GM21529 (cell line): Measurements from ENCODE around the gene CLTB.

Source experiments
- ATAC-seq: cut with Tn5 transposase; IDR thresholded peaks from one replicate; pipeline ENCODE4 v1.9.1; 2021; ENCODE audit not compliant: unreplicated experiment

The CLTB gene

DNA sequence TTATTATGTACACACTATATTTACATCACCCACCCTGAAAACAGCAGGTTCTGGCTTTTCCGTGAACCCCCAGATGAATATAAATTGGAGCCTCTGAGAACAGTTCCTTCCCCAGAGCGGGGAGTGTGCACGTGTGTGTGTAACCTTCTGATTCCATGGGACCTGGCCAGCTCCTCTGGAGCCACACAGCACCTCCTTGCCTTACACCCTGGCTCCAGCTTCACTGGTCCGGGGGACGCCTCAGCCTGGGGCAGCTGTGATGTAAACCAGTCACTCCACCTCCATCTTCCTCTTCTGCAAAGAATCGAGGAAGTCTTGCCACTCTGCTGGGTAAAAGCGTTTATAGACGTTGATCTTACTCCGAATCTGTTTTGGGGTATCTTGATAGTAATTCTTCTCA is 32.4 kb downstream of the CLTB start:
- no peak for ATAC-seq

DNA sequence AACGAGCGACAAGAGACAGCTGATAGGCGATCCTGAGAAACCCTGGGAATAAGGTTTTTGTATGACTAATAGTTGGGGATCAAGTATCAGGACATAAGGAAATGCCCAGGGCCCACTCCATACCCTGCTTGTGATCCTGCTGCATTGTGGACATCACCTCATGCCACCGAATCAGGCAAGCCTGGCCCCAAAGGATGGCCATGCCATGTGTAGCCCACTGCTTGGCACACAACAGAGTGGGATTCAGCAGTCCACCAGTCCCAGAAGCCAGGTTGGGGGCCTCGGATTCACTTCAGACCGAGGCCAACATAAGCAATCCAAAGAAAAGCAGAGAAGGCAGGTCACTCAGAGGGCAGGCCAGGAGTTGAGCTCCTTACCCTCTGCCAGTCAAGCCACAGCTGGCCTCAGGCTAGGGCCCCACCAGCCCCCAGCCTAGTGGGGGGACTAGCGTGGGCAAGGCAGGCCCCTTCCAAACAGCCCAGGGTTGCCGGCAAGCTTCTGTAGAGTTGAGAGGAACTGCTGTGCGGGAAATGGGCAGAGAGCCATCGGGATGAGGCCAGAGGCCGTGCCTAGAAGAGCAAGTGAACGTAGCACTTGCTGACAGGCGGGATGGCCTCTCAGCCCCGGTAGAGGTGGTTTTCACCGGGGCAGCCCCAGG is 33.0 kb downstream of the CLTB start:
- no peak for ATAC-seq

DNA sequence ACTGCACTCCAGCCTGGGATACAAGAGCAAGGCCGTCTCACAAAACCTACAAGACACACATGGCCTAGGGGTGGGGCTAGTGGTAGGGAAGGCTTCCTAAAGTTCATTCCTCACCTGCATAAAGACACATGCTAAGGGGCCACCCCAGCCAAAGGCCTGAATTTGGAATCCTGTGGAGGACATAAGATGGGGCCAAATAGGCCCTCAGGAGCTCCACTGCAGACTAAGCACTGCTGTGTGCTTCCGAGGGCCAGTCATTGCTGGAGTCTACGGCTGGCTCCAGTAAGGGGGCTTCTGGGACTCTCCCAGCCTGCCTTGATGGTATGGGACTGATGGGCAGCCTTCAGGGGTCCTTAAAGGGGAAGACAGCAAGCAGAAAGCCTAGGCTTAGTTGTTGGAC is 33.6 kb downstream of the CLTB start:
- no peak for ATAC-seq

DNA sequence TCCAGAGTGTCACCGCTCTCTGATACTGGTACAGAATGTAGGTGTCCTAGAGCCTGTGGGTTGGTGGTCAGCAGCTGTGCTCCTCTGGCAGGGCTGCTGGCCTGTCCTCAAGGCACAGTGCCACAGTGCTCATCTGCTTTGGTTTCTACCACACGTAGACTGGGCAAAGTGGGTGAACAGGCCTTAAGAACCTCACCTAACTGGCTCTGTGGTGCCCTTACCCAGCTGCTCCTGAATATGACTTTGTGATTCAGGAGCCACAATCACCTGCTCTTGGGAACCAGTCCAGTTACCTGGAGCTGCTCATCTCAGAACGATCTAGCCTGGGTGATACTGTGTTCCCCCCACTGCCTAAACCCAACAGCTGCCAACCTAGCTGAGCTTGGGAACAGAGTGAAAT is 34.4 kb downstream of the CLTB start:
- ATAC-seq, result no peak

DNA sequence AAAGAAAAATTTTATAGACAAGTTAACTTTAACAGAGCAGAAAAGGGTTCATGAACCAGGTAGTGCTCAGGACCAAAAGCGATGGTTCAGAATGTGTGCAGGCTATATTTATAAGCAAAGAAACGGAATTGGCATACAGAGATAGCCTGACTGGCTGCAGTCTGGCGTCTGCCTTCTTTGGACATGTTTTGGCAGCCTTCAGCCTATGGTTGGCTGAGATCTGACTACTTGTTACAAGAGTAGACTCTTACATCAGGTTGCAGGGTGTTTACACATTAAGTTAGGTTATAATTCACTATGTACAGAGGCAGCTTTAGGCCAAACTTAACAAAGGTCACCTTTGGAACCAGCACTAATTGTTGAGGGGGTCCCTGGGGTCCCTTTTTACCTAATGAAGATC is 34.9 kb downstream of the CLTB start:
- no peak for ATAC-seq

DNA sequence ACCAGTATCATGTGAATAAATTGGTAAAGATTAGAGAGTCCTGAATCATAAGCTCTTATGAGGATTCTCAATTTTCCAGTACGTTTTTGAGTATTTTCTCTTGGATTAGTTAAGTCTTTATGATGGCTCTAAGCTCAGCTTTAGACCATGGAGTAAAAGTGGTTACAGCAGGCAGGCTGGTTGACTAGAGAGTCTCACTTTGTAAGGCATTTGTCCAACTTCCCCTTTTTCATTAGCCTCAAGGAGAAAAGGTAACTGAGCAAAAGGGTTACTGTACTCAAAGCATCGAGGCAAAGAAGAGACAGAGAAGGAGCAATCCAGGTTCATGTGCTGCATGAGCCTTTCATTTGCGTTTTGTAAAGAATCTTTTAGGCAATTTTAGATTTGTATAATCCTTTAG is 36.5 kb downstream of the CLTB start:
- ATAC-seq, result no peak

DNA sequence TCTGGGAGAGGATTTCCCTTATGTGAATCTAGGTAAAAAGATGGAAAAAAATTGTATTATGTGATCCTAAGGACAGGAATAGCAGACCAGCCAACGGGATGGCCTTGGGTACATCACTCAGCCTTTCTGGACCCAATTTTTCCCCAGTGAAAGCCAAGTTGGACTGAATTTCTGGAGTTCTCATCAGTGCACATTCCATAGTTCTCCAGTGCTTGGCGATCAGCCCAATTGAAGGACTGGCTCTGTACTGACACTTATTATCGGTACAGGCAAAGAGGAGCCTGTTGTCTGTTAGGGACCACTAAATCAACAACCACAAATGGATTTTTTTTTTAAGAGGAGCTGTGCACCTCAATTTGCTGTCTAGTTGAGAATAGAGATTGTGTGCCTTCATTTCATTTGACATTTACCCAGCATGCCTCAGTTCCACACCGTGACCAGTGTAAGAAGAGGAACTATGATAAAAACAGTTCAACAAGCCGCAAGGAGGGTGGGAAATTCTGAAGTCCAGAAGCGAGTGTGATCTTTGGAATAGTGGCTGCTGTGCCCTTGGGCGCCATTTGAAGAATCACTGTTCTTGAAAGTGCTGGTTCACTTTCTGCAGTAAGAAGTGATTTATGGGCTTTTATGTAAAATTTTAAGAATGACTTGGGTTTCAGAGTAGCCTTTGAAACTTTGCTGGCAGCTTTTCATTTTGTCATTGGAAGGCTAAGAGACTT is 43.1 kb downstream of the CLTB start:
- no peak for ATAC-seq

DNA sequence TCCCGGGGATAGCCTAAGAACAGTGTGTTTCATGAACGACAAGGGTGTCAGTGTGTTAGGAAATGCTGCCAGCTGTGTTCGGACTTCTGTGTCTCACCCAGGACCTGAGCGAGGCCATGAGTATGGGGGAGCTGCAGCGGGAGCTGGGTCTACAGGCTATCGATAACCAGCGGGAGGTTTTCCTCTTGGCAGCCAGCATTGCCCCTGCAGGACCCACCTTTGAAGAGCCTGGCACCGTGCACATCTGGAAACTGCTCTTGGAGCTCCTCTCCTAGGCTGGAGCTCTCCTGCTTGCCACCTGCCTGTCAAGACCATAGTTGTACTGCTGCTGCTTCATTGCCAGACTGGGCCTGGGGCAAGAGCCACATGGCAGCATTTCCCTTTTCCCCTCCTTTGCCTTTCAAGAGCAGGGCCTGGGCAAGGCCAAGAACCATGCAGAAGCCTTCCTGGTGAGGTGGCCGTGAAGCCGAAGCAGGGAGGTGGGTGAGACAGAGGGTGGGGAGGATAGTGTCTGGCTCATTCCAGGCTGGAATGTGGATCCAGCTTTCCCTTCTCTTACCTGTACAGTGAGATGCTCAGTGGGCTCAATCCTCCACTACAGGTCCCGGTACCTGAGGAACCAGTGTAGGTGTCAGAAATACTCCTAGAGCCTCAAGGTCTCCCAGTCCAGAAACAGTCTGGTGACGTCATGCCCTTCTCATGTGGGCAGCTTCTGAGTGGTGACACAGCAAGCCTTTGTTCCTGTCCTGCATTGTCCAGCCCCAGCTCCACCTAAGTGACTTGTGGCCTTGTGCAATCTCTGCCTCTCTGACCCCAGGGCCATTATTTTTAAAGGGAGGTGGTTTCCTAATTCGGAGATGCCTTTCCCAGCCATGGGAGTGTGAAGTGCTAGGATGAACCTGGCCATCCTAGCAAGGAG is 44.5 kb downstream of the CLTB start:
- no peak for ATAC-seq

DNA sequence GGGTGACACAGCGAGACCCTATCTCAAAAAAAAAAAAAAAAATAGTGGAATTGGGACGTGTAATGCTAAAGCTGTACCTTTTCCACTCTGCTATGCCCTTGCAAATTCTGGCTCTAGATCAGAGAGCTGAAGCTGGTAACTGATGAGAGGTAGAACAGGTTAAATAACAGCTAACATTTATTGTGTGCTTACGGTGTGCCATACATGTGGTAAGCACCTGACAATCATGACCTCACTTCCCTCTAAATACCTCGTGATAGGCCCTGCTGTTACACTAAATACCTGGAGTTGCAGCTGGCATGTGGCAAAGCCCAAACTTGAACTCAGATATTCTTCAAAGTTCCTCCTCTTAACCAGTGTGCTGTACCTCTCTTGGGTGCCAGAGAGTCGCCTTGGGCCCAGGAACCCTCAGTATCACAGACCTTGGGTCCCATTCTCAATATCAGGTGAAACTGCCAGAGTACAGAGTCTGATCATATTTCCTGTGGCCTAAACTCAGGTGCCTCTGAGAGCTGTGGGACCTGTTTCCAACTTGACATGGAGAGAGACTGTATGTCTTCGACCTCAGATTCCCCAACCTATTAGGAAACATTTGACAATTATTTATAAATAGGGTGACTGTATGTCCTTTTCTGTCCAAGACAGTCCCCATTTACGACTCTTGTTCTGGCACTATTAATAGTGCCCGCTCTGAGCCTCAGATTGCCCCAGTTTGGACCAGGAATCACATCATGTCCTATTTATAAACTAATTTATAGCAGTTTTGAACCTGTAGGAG is 46.2 kb downstream of the CLTB start:
- ATAC-seq, result no peak

DNA sequence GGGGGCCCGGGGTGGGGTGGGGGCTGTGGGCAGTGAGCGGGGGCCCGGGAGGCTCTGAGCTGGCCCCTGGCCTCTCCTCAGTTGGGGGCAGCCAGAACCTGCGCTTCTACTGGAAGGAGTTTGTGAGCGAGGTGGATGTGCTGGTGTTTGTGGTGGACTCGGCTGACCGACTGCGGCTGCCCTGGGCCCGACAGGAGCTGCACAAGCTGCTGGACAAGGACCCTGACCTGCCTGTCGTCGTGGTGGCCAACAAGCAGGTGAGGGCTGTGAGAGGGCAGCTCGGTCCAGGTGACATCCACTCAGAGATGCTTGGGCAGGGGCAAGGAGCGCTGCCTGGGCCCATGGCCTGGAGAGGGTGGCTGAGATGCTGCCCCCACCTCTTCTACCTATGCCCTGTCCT is 47.6 kb downstream of the CLTB start:
- no peak for ATAC-seq

DNA sequence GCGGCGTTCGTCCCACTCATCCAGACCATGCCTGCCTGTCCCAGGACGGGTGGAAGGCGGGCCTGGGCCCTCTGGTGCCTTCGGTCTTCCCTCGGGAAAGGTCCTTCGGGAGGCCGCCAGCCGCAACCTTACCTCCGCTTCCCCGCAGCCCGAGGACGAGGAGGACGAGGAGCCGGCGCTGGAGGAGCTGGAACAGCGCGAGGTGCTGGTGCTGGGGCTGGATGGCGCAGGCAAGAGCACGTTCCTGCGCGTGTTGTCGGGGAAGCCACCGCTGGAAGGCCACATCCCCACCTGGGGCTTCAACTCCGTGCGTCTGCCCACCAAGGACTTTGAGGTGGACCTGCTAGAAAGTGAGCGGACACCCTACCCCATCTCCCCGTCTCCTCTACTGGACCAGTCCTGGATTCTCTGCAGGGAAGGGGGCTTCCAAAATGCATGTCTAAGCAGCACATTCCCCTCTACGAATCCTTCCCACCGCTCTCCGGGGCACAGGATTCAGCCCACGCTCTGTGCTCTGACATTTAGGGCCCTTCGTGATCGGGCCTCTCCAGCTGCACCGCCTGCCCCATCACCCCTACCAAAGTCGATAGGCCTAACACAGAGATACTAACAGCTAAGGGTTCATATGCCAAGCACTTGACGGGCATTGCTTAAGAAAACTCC is 50.0 kb downstream of the CLTB start:
- ATAC-seq, result no peak

DNA sequence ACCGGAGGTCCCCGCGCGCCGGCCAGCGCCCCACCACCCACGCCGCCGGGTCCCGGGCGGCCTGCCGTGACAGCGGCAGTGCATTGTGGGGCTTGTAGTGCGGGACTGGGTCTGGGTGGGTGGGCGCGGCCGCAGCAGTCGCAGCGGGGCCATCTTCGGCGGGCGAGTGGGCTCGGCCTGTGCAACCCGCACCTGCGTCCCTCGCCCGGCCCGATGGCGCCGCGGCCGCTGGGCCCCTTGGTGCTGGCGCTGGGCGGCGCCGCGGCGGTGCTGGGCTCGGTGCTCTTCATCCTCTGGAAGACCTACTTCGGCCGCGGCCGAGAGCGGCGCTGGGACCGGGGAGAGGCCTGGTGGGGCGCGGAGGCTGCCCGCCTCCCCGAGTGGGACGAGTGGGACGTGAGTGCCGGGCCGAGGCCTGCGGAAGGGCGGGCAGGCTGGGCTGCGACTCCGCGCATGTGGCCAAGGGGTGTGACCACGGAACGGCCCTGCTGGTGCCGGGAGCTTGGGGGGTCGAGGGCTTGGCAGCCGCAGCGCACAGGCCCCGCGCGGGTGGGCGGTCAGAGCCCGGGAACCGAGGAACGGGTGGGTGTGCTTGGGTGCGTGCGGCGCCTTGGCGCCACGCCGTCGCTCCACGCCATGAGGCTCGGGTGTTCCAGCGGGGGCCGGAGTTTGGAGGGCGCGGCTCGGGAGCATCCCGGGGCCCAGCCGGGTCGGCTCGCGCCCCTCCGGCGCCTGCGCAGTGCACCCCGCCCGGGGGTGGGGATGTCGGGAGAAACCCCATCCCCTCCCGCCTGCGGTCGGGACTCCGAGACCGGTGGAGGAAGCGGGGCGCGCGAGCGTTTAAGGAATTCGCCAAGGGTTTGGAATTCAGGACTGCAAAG is 50.7 kb downstream of the CLTB start, which contains the start of gene ARL10:
Gene ARL10, plus strand, starts transcription at position 137 of the 881 bp plus-strand sequence. Its CDS starts 77 bp downstream, at position 214.
- ATAC-seq, result peak; percentile 39

DNA sequence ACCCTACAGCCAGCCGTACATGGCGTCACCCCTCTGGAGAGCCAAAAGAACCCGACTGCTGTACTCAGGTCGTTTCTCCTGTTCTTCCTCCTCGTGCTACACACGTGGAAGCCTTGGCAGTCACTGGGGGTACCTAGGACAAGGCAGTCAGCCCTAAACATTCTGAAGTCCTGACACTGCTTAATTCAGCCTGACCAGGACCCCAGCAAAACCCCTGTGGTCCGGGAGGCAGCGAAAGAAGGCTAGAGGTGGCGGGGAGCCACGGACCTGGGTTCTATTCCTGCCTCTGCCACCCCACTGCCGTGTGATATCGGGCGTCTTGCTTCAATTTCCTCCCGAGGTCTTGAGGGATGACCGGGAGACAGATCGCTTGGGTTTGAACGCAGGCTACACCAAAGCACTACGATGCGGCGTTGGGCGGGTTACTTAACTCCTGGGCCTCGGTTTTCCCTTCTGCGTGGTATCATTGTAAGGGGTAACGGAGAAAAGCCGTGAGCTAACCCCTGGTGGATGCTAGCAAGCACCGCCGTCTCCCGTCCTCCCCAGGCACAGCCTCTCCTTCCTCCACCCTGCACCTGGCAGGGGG is 51.5 kb downstream of the CLTB start:
- no peak for ATAC-seq

DNA sequence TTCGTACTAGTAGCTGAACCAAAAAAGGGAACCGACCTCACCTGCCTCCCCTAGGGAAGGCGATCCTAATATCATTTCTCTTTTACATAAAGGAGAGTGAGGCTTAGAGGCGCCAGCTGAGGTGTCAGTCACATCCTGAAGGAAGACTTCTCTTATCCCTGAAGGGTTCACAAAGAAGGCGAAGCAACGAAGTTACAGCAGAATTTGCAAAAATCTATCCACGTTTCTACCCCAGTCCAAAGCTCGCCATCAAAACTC is 54.2 kb downstream of the CLTB start:
- peak; percentile 10 for ATAC-seq

DNA sequence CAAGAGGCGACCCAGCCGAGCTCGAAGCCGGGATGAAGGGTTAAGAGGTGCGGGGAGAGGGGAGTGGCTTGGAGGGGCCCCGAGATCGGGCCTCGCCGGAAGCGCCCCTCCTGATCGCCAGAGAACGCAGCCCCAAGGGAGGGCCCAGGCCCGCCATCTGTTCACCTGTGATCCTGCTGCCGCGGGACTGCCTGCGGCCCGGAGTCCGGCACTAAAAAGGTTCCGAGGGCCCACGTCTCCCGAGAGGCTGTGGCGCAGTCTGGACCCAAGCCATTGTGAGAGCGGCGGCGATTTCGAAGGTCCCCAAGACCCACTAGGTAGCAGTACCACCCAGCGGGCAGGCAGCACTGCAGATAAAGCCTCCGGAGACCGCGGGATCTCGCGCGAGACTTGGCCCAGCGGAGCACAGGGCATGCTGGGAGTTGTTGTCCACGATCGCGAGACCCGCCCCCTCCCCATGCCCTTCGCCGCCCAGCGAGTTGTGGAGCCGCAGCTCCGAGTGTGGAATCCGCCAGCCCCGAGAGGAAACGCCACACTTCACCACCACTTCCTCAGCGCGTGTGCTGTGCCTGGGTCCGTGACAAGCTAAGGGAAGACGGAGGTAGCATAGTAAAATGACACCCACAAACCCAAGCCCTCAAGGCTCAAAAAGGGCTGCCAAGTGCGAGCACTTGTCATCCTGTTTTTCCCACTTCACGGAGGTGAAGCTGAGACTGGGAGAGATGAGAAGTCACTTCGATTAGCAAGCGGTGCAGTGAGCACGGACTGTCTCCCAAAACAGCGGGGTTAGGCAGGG is 54.7 kb downstream of the CLTB start, which contains the start of gene KIAA1191:
Gene KIAA1191, minus strand, starts transcription at position 328 of the 796 bp plus-strand sequence. CDS start 2,256 bp downstream, outside the sequence.
- peak; percentile 87 for ATAC-seq

DNA sequence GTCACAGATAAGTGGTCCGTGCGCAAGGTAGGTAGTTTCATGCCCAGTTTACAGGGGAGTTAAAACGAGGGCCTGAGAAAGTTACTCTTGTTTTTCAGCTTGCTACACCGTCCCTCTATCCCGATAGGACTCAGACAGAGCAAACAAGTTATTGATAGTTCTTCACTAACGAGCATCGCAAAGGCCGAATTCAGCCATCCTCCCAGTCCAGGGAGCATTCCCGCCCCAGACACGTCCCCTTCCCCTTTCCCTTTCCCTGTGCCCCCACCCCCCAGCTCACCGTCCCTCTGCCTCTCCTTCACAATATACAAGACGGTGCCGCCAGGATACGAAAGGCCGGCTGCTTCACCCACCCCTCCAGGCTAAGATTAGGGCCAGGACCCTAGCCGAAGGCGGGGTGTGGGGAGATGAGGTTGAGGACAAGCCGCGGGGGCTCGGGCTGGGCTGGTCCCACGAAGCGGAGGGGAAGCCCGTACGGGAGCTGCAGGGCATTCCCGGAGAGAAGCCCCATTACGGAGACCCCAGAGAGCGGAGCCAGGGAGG is 55.4 kb downstream of the CLTB start:
- no peak for ATAC-seq

DNA sequence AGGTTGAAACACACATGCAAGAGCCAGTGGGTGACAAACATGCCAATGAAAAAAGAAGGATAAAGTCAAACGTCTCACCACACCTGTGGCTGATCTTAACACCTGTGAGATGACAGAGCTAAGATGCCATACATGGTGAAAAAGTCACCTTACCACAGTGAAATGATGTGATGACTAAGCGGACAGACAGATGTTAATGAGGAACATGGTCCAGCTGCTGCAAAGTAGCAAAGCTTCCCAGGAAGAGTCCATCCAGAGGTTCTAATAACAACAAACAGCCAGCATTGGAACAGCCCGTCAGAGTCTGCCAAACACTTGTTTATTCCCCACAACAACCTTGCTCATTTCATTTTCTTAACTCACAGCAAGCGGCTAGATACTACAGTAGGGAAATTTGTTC is 56.7 kb downstream of the CLTB start:
- no peak for ATAC-seq

DNA sequence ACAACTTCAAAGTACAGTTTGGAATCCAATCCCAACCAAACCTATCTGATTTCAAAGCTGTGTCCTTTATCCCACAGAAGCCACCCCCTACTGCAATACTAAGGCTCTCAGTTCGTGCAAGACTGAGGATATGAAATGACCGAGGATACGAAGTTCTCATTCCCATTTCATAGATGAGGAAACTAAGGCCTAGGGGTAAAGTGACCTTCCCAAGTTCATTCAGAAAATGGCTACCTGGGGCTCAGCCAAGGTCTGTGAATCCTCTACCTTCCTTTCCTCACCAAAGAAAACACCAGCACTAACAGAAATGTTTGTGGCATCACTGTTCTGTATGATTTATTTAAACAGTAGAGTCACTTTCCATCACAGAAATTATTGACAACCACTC is 60.2 kb downstream of the CLTB start:
- ATAC-seq, result no peak
